GM12801 (cell line): ENCODE measurements around the gene WDR70.
"Not testable (repeated sequence)": the region's sequence is repeated elsewhere in the genome, so short reads cannot be mapped to it uniquely, and the experiment has no call there.

Experiments
- TF ChIP-seq, protein P1 (sequence below): IDR thresholded peaks from one replicate; pipeline ENCODE4 v1.5.1; 2011; ENCODE audit warnings: control low read depth; ENCODE audit not compliant: insufficient read length; ENCODE audit errors: extremely low read depth

WDR70 gene

DNA sequence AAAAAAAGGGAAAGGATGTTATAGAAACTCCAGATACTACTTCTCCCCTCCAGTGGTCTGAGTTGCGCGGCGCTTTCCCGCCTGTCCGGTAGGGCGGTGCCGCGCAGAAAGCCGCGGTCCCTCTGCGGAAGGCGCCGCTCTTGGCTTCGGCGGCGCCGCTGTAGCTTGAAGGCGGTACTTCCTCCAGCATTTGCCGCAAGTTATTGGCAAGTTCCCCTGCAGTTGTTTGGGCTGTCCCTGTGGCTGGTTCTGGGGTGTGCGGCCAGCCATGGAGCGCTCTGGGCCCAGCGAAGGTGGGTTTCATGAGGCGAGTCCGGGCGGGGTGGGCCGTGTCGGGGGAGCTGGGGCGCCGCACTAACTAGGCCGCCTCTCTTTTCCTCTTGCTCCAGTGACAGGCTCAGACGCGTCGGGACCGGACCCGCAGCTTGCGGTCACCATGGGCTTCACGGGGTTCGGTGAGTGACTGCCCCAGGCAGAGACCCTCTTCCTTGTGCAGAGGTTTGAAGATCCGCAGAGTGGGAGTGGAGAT, at the start of gene WDR70:
Gene WDR70 (plus strand): TSS at position 219 of the 529 bp plus-strand sequence. CDS start 50 bp downstream, at position 269.
- TF ChIP-seq, protein P1, sequence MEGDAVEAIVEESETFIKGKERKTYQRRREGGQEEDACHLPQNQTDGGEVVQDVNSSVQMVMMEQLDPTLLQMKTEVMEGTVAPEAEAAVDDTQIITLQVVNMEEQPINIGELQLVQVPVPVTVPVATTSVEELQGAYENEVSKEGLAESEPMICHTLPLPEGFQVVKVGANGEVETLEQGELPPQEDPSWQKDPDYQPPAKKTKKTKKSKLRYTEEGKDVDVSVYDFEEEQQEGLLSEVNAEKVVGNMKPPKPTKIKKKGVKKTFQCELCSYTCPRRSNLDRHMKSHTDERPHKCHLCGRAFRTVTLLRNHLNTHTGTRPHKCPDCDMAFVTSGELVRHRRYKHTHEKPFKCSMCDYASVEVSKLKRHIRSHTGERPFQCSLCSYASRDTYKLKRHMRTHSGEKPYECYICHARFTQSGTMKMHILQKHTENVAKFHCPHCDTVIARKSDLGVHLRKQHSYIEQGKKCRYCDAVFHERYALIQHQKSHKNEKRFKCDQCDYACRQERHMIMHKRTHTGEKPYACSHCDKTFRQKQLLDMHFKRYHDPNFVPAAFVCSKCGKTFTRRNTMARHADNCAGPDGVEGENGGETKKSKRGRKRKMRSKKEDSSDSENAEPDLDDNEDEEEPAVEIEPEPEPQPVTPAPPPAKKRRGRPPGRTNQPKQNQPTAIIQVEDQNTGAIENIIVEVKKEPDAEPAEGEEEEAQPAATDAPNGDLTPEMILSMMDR, result not testable (repeated sequence)

DNA sequence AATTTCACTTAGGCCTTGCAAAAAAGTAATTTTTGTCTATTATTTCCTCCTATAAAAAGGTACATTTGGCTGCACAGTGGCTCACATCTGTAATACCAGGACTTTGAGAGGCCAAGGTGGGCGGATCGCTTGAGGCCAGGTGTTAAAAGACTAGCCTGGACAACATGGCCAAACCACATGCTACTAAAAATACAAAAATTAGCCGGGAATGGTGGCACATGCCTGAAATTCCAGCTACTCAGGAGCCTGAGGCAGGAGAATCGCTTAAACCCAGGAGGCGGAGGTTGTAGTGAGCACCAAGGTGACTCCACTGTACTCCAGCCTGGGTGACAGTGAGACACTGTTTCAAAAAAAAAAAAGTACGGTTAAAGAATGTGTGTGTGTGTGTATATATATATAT, 24.0 kb upstream of the WDR70 start:
- TF ChIP-seq, protein P1, result no peak

DNA sequence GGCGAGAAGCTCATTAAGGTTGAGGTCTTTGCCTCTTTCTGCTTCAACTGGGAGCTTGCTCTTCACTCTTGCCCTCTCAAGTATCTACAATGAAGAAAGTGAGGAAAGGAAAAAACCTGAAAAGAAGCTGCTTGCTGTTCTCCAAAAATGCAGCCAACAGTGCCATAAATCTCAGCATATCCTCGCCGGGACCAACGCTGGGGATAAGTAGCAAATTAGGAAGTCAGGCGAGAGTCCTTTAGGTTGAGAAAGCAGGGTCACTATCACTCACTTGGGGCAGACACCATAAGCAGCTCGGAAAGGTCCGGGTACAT, 8.6 kb upstream of the WDR70 start:
- TF ChIP-seq, protein P1, result no peak

DNA sequence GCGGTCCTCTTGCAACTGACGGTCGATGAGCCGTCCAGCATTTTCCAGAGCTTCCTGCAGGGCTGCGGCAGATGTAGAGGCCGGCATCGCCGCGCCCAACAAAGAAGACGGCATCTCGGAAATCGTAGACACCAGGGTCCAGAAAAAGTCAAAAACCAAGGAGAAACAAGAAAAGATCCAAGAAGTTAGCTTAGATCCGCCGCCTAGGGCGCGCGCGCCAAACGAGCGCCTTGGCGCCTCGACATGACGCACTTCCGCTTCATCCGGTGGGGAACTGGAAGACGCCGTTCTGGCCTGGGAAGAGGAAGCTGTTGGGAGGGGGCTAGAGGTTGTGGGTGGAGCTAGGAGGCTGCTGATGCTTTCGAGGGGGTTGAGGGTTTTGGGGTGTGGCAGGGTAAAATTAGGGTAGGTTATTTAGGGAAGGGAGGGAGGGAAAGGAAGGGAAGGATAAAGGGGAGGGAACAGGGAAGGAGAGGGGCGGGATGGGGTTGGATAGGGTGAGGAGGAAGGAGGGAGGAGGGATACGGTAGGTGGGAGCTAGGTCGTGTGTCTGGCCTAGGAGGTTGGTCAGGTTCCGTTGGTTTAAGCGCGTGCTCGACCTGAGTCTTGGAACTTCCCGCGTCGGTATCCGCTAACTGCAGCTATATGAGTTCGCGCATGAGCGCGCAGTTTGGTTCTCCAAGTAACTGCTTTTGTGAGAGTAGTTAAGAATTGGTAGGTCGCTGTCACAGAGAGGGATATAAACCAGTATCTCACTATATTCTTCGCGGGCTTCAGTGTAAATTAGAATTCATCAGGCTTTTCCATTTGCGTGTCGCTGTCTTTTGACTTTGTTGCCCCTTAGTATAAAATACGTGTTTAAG, 8.0 kb upstream of the WDR70 start, which contains the start of gene NUP155:
Gene NUP155 (minus strand): TSS at position 243 of the 863 bp plus-strand sequence. CDS start 129 bp downstream, at position 114.
- TF ChIP-seq, protein P1, result no peak

DNA sequence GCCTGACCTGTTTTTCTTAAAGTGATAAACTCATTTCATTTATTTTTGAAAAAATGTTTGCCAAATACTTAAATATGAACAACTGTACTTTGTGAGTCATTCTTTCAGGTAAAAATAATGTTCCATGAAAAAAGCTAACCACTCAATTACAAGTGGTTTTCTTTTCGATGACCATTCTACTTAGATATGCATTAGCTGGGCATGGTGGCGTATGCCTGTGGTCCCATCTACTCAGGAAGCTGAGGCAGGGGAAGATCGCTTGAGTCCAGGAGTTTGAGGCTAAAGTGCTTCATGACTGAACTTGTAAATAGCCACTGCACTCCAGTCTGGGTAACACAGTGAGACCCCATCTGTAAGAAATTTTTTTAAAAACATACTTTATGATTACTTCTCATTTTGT, 4.0 kb upstream of the WDR70 start:
- TF ChIP-seq, protein P1, result no peak

DNA sequence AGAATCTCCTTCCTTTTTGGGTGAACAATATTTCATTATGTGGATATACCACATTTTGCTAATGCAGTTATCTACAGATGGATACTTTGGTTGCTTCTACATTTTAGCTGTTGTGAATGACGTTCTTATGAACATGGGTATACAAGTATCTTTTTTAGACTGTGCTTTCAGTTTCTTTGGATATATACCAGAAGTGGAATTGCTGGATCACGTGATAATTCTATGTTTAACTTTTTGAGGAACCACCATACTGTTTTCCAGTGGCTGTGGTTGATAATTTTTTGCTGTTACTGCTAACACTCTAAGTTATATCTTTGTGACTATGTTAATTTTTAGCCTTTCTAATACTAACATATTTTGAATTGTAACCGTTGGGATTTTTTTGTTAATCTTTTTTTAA, 12.5 kb downstream of the WDR70 start:
- TF ChIP-seq, protein P1, result no peak

DNA sequence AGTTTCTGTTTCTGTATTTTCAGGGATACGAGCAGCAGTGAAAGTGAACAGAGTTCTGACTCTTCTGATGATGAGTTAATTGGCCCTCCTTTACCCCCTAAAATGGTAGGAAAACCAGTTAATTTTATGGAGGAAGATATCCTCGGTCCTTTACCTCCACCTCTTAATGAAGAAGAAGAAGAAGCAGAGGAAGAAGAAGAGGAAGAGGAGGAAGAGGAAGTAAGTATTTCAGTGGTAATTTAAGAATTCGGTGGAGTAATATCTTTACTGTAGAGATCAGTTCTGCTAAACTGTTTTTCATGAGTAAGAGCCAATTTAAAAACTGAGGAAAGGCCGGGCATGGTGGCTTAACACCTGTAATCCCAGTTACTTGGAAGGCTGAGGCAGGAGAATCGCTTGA, 17.2 kb downstream of the WDR70 start:
- TF ChIP-seq, protein P1, result no peak
